ENCODE data around the gene CYB561D2.

The CYB561D2 gene

GRCh38 chr3:50319894-50320625, 30.6 kb upstream of the CYB561D2 start:
- H2BK12ac ChIP-seq (ENCODE audit: low read length), result no peak overlapping the region
- H3K27me3 ChIP-seq (ENCODE audit: insufficient read depth, low read length), result no peaks in the 10 kb centered on the region
- no CpG with 5 or more reads among the region's 29 CpGs for WGBS (ENCODE audit: extremely low coverage, insufficient coverage, insufficient read length)

GRCh38 chr3:50320853-50321335, 29.8 kb upstream of the CYB561D2 start:
- DNase-seq, result peak; percentile 41 to 63
- Histone ChIP-seq H3K4ac (ENCODE audit: low read depth, low read length) (peak overlapping the region; percentile 43), H3K14ac (ENCODE audit: low read length) (peak overlapping the region; percentile 88), H3K4me3 (ENCODE audit: low read depth, low read length) (peak overlapping the region; percentile 88), H2BK120ac (ENCODE audit: insufficient read depth, low read length, poor library complexity) (peak overlapping the region; percentile 56), H3K27ac (ENCODE audit: low read depth, low read length) (peak overlapping the region; percentile 93), H4K8ac (ENCODE audit: low read depth, low read length) (peak overlapping the region; percentile 88), H4K91ac (ENCODE audit: low read depth, low read length) (peak overlapping the region; percentile 99), H2BK12ac (ENCODE audit: low read length) (no peak overlapping the region), H3K9ac (ENCODE audit: low read length) (peak overlapping the region; percentile 93), H3K4me1 (ENCODE audit: control insufficient read depth in 1 of 2, insufficient read depth in 2 of 2, low read length in 2 of 2) (peaks cover 38 to 42% of the 10 kb centered on the region in 2 experiments), H3K79me1 (ENCODE audit: low read length) (peaks cover 16% of the 10 kb centered on the region), H4K12ac (ENCODE audit: low read depth, low read length) (peak overlapping the region; percentile 88), H3K9me3 (ENCODE audit: insufficient read depth, low read depth, low read length) (peaks cover 1% of the 10 kb centered on the region), H3K4me2 (ENCODE audit: low read length) (peak overlapping the region; percentile 75), H2AFZ (ENCODE audit: insufficient read depth, low read length, poor library complexity) (peak overlapping the region; percentile 66), H3K27me3 (ENCODE audit: insufficient read depth, low read length) (no peaks in the 10 kb centered on the region), H2BK5ac (ENCODE audit: low read depth, low read length, poor library complexity) (peak overlapping the region; percentile 99), H3K79me2 (ENCODE audit: control insufficient read depth, insufficient read depth, low read length, poor library complexity) (peaks cover 15% of the 10 kb centered on the region), H3K18ac (ENCODE audit: low read length) (peak overlapping the region; percentile 93), H2AK5ac (ENCODE audit: low read length) (peak overlapping the region; percentile 40), H3K36me3 (ENCODE audit: control insufficient read depth in 1 of 2, insufficient read depth in 2 of 2, low read length in 2 of 2) (peaks cover 34 to 38% of the 10 kb centered on the region in 2 experiments), H3K23ac (ENCODE audit: low read length) (no peak overlapping the region)
- no CpG with 5 or more reads among the region's 45 CpGs for WGBS (ENCODE audit: extremely low coverage, insufficient coverage, insufficient read length)

More at GRCh38 chr3:50319894-50320625, 30.6 kb upstream of the CYB561D2 start:
- Histone ChIP-seq H3K9me3 (ENCODE audit: insufficient read depth, low read depth, low read length) (peaks cover under 1% of the 10 kb centered on the region), H3K79me1 (ENCODE audit: low read length) (peaks cover 16% of the 10 kb centered on the region), H3K27ac (ENCODE audit: low read depth, low read length) (no peak overlapping the region), H3K36me3 (ENCODE audit: control insufficient read depth in 1 of 2, insufficient read depth in 2 of 2, low read length in 2 of 2) (peaks cover 32% of the 10 kb centered on the region in 2 experiments), H4K8ac (ENCODE audit: low read depth, low read length) (no peak overlapping the region), H2AK5ac (ENCODE audit: low read length) (peak overlapping the region; percentile 3), H3K79me2 (ENCODE audit: control insufficient read depth, insufficient read depth, low read length, poor library complexity) (peaks cover 15% of the 10 kb centered on the region), H4K91ac (ENCODE audit: low read depth, low read length) (peak overlapping the region; percentile 81), H3K18ac (ENCODE audit: low read length) (peak overlapping the region; percentile 0), H4K12ac (ENCODE audit: low read depth, low read length) (peak overlapping the region; percentile 0), H3K4me3 (ENCODE audit: low read depth, low read length) (peak overlapping the region; percentile 88), H2BK120ac (ENCODE audit: insufficient read depth, low read length, poor library complexity) (no peak overlapping the region), H2BK5ac (ENCODE audit: low read depth, low read length, poor library complexity) (no peak overlapping the region), H3K9ac (ENCODE audit: low read length) (peak overlapping the region; percentile 73), H3K4ac (ENCODE audit: low read depth, low read length) (peak overlapping the region; percentile 43), H2AFZ (ENCODE audit: insufficient read depth, low read length, poor library complexity) (no peak overlapping the region), H3K23ac (ENCODE audit: low read length) (no peak overlapping the region), H3K4me1 (ENCODE audit: control insufficient read depth in 1 of 2, insufficient read depth in 2 of 2, low read length in 2 of 2) (peaks cover 40 to 42% of the 10 kb centered on the region in 2 experiments), H3K4me2 (ENCODE audit: low read length) (peak overlapping the region; percentile 75), H3K14ac (ENCODE audit: low read length) (peak overlapping the region; percentile 88)
- no peak for DNase-seq

- peaks cover 34 to 38% of the 10 kb centered on the region in 2 experiments for H3K4me1 ChIP-seq (ENCODE audit: control insufficient read depth in 1 of 2, insufficient read depth in 2 of 2, low read length in 2 of 2)
- H3K27me3 ChIP-seq (ENCODE audit: insufficient read depth, low read length), result no peaks in the 10 kb centered on the region
- H3K79me1 ChIP-seq (ENCODE audit: low read length), result peaks cover 16% of the 10 kb centered on the region
- H2AK5ac ChIP-seq (ENCODE audit: low read length), result no peak overlapping the region
- H3K23ac ChIP-seq (ENCODE audit: low read length), result no peak overlapping the region
- H3K4ac ChIP-seq (ENCODE audit: low read depth, low read length), result peak overlapping the region; percentile 88
- peak overlapping the region; percentile 75 for H3K4me2 ChIP-seq (ENCODE audit: low read length)
- peak; percentile 77 to 89 for DNase-seq
- H2BK12ac ChIP-seq (ENCODE audit: low read length), result peak overlapping the region; percentile 62
- peak overlapping the region; percentile 88 for H3K4me3 ChIP-seq (ENCODE audit: low read depth, low read length)
- H3K9ac ChIP-seq (ENCODE audit: low read length), result peak overlapping the region; percentile 99
- WGBS (ENCODE audit: extremely low coverage, insufficient coverage, insufficient read length), result no CpG with 5 or more reads among the region's 59 CpGs
- H3K14ac ChIP-seq (ENCODE audit: low read length), result peak overlapping the region; percentile 93
- peak overlapping the region; percentile 93 for H3K18ac ChIP-seq (ENCODE audit: low read length)
- H4K12ac ChIP-seq (ENCODE audit: low read depth, low read length), result peak overlapping the region; percentile 88
- H2BK5ac ChIP-seq (ENCODE audit: low read depth, low read length, poor library complexity), result peak overlapping the region; percentile 99
- peak overlapping the region; percentile 98 for H2BK120ac ChIP-seq (ENCODE audit: insufficient read depth, low read length, poor library complexity)
- peak overlapping the region; percentile 93 for H3K27ac ChIP-seq (ENCODE audit: low read depth, low read length)
- H3K79me2 ChIP-seq (ENCODE audit: control insufficient read depth, insufficient read depth, low read length, poor library complexity), result peaks cover 15% of the 10 kb centered on the region
- peaks cover 1% of the 10 kb centered on the region for H3K9me3 ChIP-seq (ENCODE audit: insufficient read depth, low read depth, low read length)
- H4K91ac ChIP-seq (ENCODE audit: low read depth, low read length), result peak overlapping the region; percentile 99
- peak overlapping the region; percentile 93 for H2AFZ ChIP-seq (ENCODE audit: insufficient read depth, low read length, poor library complexity)
- H4K8ac ChIP-seq (ENCODE audit: low read depth, low read length), result peak overlapping the region; percentile 90
- peaks cover 36 to 38% of the 10 kb centered on the region in 2 experiments for H3K36me3 ChIP-seq (ENCODE audit: control insufficient read depth in 1 of 2, insufficient read depth in 2 of 2, low read length in 2 of 2)
These were observed 29.1 kb upstream of the CYB561D2 start for GRCh38 chr3:50321336-50322114.

- no peak for DNase-seq
- Histone ChIP-seq H3K79me2 (ENCODE audit: control insufficient read depth, insufficient read depth, low read length, poor library complexity) (peaks cover 15% of the 10 kb centered on the region), H2BK12ac (ENCODE audit: low read length) (peak overlapping the region; percentile 19), H3K27me3 (ENCODE audit: insufficient read depth, low read length) (no peaks in the 10 kb centered on the region), H2AK5ac (ENCODE audit: low read length) (peak overlapping the region; percentile 43), H3K4me2 (ENCODE audit: low read length) (peak overlapping the region; percentile 75), H3K36me3 (ENCODE audit: control insufficient read depth in 1 of 2, insufficient read depth in 2 of 2, low read length in 2 of 2) (peaks cover 36 to 38% of the 10 kb centered on the region in 2 experiments), H4K12ac (ENCODE audit: low read depth, low read length) (peak overlapping the region; percentile 73), H3K9me3 (ENCODE audit: insufficient read depth, low read depth, low read length) (peaks cover 1% of the 10 kb centered on the region), H2AFZ (ENCODE audit: insufficient read depth, low read length, poor library complexity) (peak overlapping the region; percentile 67), H3K27ac (ENCODE audit: low read depth, low read length) (no peak overlapping the region), H4K8ac (ENCODE audit: low read depth, low read length) (peak overlapping the region; percentile 90), H3K4ac (ENCODE audit: low read depth, low read length) (peak overlapping the region; percentile 62), H3K9ac (ENCODE audit: low read length) (peak overlapping the region; percentile 44), H3K14ac (ENCODE audit: low read length) (peak overlapping the region; percentile 71), H2BK5ac (ENCODE audit: low read depth, low read length, poor library complexity) (peak overlapping the region; percentile 28), H2BK120ac (ENCODE audit: insufficient read depth, low read length, poor library complexity) (peak overlapping the region; percentile 65), H4K91ac (ENCODE audit: low read depth, low read length) (peak overlapping the region; percentile 85), H3K4me1 (ENCODE audit: control insufficient read depth in 1 of 2, insufficient read depth in 2 of 2, low read length in 2 of 2) (peaks cover 32 to 35% of the 10 kb centered on the region in 2 experiments), H3K23ac (ENCODE audit: low read length) (no peak overlapping the region), H3K18ac (ENCODE audit: low read length) (peak overlapping the region; percentile 77), H3K4me3 (ENCODE audit: low read depth, low read length) (peak overlapping the region; percentile 88), H3K79me1 (ENCODE audit: low read length) (peaks cover 16% of the 10 kb centered on the region)
- WGBS (ENCODE audit: extremely low coverage, insufficient coverage, insufficient read length), result no CpG with 5 or more reads among the region's 14 CpGs
These were observed 28.6 kb upstream of the CYB561D2 start for GRCh38 chr3:50322115-50322385.

All from trophoblast cell (in vitro differentiated cells and primary cell).